ENCODE data around the gene TMEM213.

Gene TMEM213

GRCh38 chr7:138843632-138844580 lies 46.1 kb downstream of the TMEM213 start:
- no peak for DNase-seq

GRCh38 chr7:138845711-138846110 lies 47.9 kb downstream of the TMEM213 start:
- no peak for DNase-seq

- DNase-seq: no peak
These were observed 50.5 kb downstream of the TMEM213 start for GRCh38 chr7:138848056-138848980.

- DNase-seq: no peak
These were observed 51.9 kb downstream of the TMEM213 start for GRCh38 chr7:138849701-138850100.

- no peak for DNase-seq
These were observed 54.7 kb downstream of the TMEM213 start for GRCh38 chr7:138852469-138852868.

- no peak for DNase-seq
These were observed 55.7 kb downstream of the TMEM213 start for GRCh38 chr7:138853448-138853847.

- no peak for DNase-seq
These were observed 56.4 kb downstream of the TMEM213 start for GRCh38 chr7:138854115-138854645.

- DNase-seq: no peak
These were observed 59.9 kb downstream of the TMEM213 start for GRCh38 chr7:138857728-138858127.

- DNase-seq: no peak
These were observed 63.3 kb downstream of the TMEM213 start for GRCh38 chr7:138861051-138861450.

- no peak for DNase-seq
These were observed 66.1 kb downstream of the TMEM213 start for GRCh38 chr7:138863931-138864330.

- DNase-seq: peak; percentile 82
These were observed 66.9 kb downstream of the TMEM213 start for GRCh38 chr7:138864667-138865066.

- DNase-seq: no peak
These were observed 68.0 kb downstream of the TMEM213 start for GRCh38 chr7:138865843-138866242.

- no peak for DNase-seq
These were observed 68.6 kb downstream of the TMEM213 start for GRCh38 chr7:138866353-138866752.

- no peak for DNase-seq
These were observed 70.0 kb downstream of the TMEM213 start for GRCh38 chr7:138867744-138868143.

- no peak for DNase-seq
These were observed 70.9 kb downstream of the TMEM213 start for GRCh38 chr7:138868711-138869110.

- DNase-seq: no peak
These were observed 71.6 kb downstream of the TMEM213 start for GRCh38 chr7:138869353-138869752.

GRCh38 chr7:138871065-138871813 lies 73.4 kb downstream of the TMEM213 start:
- no peak for DNase-seq

GRCh38 chr7:138871814-138872090 lies 74.0 kb downstream of the TMEM213 start:
- DNase-seq: no peak

- peak; percentile 49 for DNase-seq
These were observed 74.8 kb downstream of the TMEM213 start for GRCh38 chr7:138872576-138872975.

- DNase-seq: no peak
These were observed 75.6 kb downstream of the TMEM213 start for GRCh38 chr7:138873220-138873892.

GRCh38 chr7:138875794-138876193 lies 78.0 kb downstream of the TMEM213 start:
- DNase-seq: peak; percentile 97

GRCh38 chr7:138876326-138876725 lies 78.5 kb downstream of the TMEM213 start:
- peak; percentile 59 for DNase-seq

All from NCI-H226 (cell line).